GM12891 (cell line): ENCODE results near the gene NEURL4. TPM values are rescaled to one million over a fixed set of nuclear protein-coding genes. Genes with fewer than 3 reads are reported as not detected.
"Not testable (repeated sequence)": the region's sequence is repeated elsewhere in the genome, so short reads cannot be mapped to it uniquely, and the experiment has no call there.

ENCODE experiments used
- DNase-seq: peaks from one replicate; pipeline ENCODE4 v3.0.0; 2011; ENCODE audit warnings: low spot score; ENCODE audit not compliant: insufficient read length
- FAIRE-seq: peaks from 2 replicates; lab custom pipeline; 2011; peaks lifted over from hg19 to GRCh38; lab: Jason Lieb, UNC
- PAX5 ChIP-seq: IDR thresholded peaks from 2 replicates; pipeline ENCODE4 v1.6.1; 2011; ENCODE audit warnings: low read length, moderate library complexity, mild to moderate bottlenecking; ENCODE audit not compliant: insufficient read depth, severe bottlenecking
- POLR2A ChIP-seq: IDR thresholded peaks from 2 replicates; pipeline ENCODE4 v1.6.1; 2011; ENCODE audit warnings: low read depth, low read length, control low read depth
- POLR2AphosphoS5 ChIP-seq: IDR thresholded peaks from 2 replicates; pipeline ENCODE4 v1.6.1; 2011; ENCODE audit warnings: low read depth, low read length, control low read depth
- POU2F2 ChIP-seq: IDR thresholded peaks from 2 replicates; pipeline ENCODE4 v1.6.1; 2011; ENCODE audit warnings: low read depth, mild to moderate bottlenecking, control low read depth, low read length, moderate library complexity
- SPI1 ChIP-seq: IDR thresholded peaks from 2 replicates; pipeline ENCODE4 v1.6.1; 2011; ENCODE audit warnings: low read depth, low read length, control low read depth
- TAF1 ChIP-seq: IDR thresholded peaks from 2 replicates; pipeline ENCODE4 v1.6.1; 2011; ENCODE audit warnings: low read depth, low read length, control low read depth
- polyA plus RNA-seq: library from polyadenylated mRNA; unstranded; fragments of >200 nt; gene quantifications from one replicate; pipeline ENCODE4 v1.2.1, GENCODE V29; 2012; ENCODE audit warnings: low read depth, missing spikeins, inconsistent platforms; ENCODE audit not compliant: missing spikeins

NEURL4 gene
- 16.0 TPM for polyA plus RNA-seq

GRCh38 chr17:7328840-7329373 lies at the start of gene NEURL4:
TSS of gene NEURL4 (minus strand) at chr17:7329335. CDS start at chr17:7329312, 23 bp downstream.
- TF ChIP-seq SPI1 (no peak), TAF1 (no peak), PAX5 (no peak), POLR2A (no peak), POLR2AphosphoS5 (no peak), POU2F2 (no peak)
- DNase-seq (no peak), FAIRE-seq (no peak)

GRCh38 chr17:7374353-7374752 lies 45.2 kb upstream of the NEURL4 start:
- TF ChIP-seq POLR2AphosphoS5 (no peak), SPI1 (no peak), POLR2A (no peak), PAX5 (no peak), POU2F2 (no peak), TAF1 (no peak)
- DNase-seq (no peak), FAIRE-seq (no peak)

GRCh38 chr17:7370853-7371252 lies 41.7 kb upstream of the NEURL4 start:
- TF ChIP-seq POU2F2, result no peak
- no peak for TF ChIP-seq POLR2AphosphoS5
- no peak for TF ChIP-seq TAF1
- no peak for TF ChIP-seq POLR2A
- TF ChIP-seq SPI1, result no peak
- no peak for TF ChIP-seq PAX5
- no peak for DNase-seq
- FAIRE-seq, result no peak

GRCh38 chr17:7369825-7370224 lies 40.7 kb upstream of the NEURL4 start:
- no peak for DNase-seq
- TF ChIP-seq POLR2AphosphoS5 (no peak), PAX5 (no peak)
- no peak for FAIRE-seq

GRCh38 chr17:7368599-7368994 lies 39.5 kb upstream of the NEURL4 start:
- not testable (repeated sequence) for DNase-seq, FAIRE-seq

GRCh38 chr17:7367918-7368598 lies 38.9 kb upstream of the NEURL4 start:
- no peak for TF ChIP-seq POLR2AphosphoS5
- no peak for TF ChIP-seq POU2F2
- no peak for TF ChIP-seq PAX5
- TF ChIP-seq TAF1, result no peak
- no peak for TF ChIP-seq POLR2A
- no peak for TF ChIP-seq SPI1
- no peak for FAIRE-seq
- no peak for DNase-seq

- no peak for FAIRE-seq
- DNase-seq, result no peak
- TF ChIP-seq TAF1 (no peak), POU2F2 (no peak), POLR2AphosphoS5 (no peak), SPI1 (no peak), POLR2A (no peak), PAX5 (no peak)
Observed at GRCh38 chr17:7367083-7367482, 37.9 kb upstream of the NEURL4 start.

- not testable (repeated sequence) for DNase-seq
- FAIRE-seq, result peak; percentile 78
Observed at GRCh38 chr17:7365963-7366362, 36.8 kb upstream of the NEURL4 start.

- FAIRE-seq (no peak), DNase-seq (no peak)
- TF ChIP-seq TAF1, result no peak
- no peak for TF ChIP-seq PAX5
- TF ChIP-seq POU2F2, result no peak
- no peak for TF ChIP-seq POLR2AphosphoS5
- no peak for TF ChIP-seq POLR2A
- no peak for TF ChIP-seq SPI1
Observed at GRCh38 chr17:7363311-7363710, 34.2 kb upstream of the NEURL4 start.

GRCh38 chr17:7361906-7362305 lies 32.8 kb upstream of the NEURL4 start:
- FAIRE-seq (no peak), DNase-seq (no peak)
- no peak for TF ChIP-seq POLR2A
- TF ChIP-seq POLR2AphosphoS5, result no peak
- TF ChIP-seq POU2F2, result no peak
- TF ChIP-seq PAX5, result no peak
- no peak for TF ChIP-seq TAF1
- TF ChIP-seq SPI1, result no peak
